Measurements from ENCODE around the gene LHX4.

The LHX4 gene

GRCh38 chr1:180247061-180247460, 17.0 kb downstream of the LHX4 start:
- no peak for DNase-seq

GRCh38 chr1:180247580-180247979, 17.5 kb downstream of the LHX4 start:
- DNase-seq = no peak

- DNase-seq = no peak
These were observed 18.1 kb downstream of the LHX4 start for GRCh38 chr1:180248176-180248575.

GRCh38 chr1:180248731-180249681, 18.9 kb downstream of the LHX4 start:
- DNase-seq = no peak

- no peak for DNase-seq
These were observed 19.8 kb downstream of the LHX4 start for GRCh38 chr1:180249725-180250498.

- no peak for DNase-seq
These were observed 20.4 kb downstream of the LHX4 start for GRCh38 chr1:180250499-180250770.

GRCh38 chr1:180250883-180251509, 20.9 kb downstream of the LHX4 start:
- DNase-seq = no peak

GRCh38 chr1:180251526-180252305, 21.7 kb downstream of the LHX4 start:
- DNase-seq = no peak

- DNase-seq = peak; percentile 84
These were observed 22.8 kb downstream of the LHX4 start for GRCh38 chr1:180252638-180253536.

GRCh38 chr1:180253585-180254495, 23.8 kb downstream of the LHX4 start:
- DNase-seq = no peak

- no peak for DNase-seq
These were observed 24.4 kb downstream of the LHX4 start for GRCh38 chr1:180254496-180254819.

GRCh38 chr1:180254854-180255253, 24.8 kb downstream of the LHX4 start:
- no peak for DNase-seq

GRCh38 chr1:180255536-180256340, 25.7 kb downstream of the LHX4 start:
- no peak for DNase-seq

GRCh38 chr1:180256341-180257027, 26.4 kb downstream of the LHX4 start:
- DNase-seq = no peak

GRCh38 chr1:180257028-180257386, 26.9 kb downstream of the LHX4 start:
- DNase-seq = no peak

GRCh38 chr1:180257486-180257885, 27.4 kb downstream of the LHX4 start:
- DNase-seq = no peak

GRCh38 chr1:180258290-180258689, 28.2 kb downstream of the LHX4 start:
- DNase-seq = no peak

GRCh38 chr1:180258935-180259334, 28.9 kb downstream of the LHX4 start:
- DNase-seq = no peak
